Uterus (tissue), 4 donors: Measurements from ENCODE around the gene SEL1L3. TPM values are rescaled to one million over a fixed set of nuclear protein-coding genes. Genes with fewer than 3 reads are reported as not detected.

Source experiments
- DNase-seq, 2 donors: peaks; one replicate each; pipeline ENCODE4 v3.0.0-alpha.2; 2019 to 2020
- H3K27ac ChIP-seq, 2 donors: fragments of 200-600 bp; sonication (generic); 1 replicate in 1 of 2; 2 replicates in 1 of 2; pipeline ENCODE4 v1.5.1; 2016 to 2018
- H3K27me3 ChIP-seq, 2 donors: fragments of 200-600 bp; sonication (generic); one replicate each; pipeline ENCODE4 v1.5.1; 2018 to 2019; ENCODE audit warnings: control low read depth in 1 of 2
- H3K36me3 ChIP-seq, 2 donors: fragments of 200-600 bp; sonication (generic); one replicate each; pipeline ENCODE4 v1.5.1; 2019; ENCODE audit warnings: control low read depth in 1 of 2
- H3K4me1 ChIP-seq, 2 donors: fragments of 200-600 bp; sonication (generic); one replicate each; pipeline ENCODE4 v1.5.1; 2018 to 2019; ENCODE audit warnings: control low read depth in 1 of 2
- H3K4me3 ChIP-seq, 2 donors: fragments of 200-600 bp; sonication (generic); 1 replicate in 1 of 2; 2 replicates in 1 of 2; pipeline ENCODE4 v1.5.1; 2018 to 2019; ENCODE audit warnings: mild to moderate bottlenecking in 1 of 2
- H3K9me3 ChIP-seq, 2 donors: fragments of 200-600 bp; sonication (generic); one replicate each; pipeline ENCODE4 v1.5.1; 2019; ENCODE audit warnings: control low read depth in 1 of 2
- CTCF ChIP-seq, 4 experiments: fragments of 200-600 bp in 2 of 4; fragments of 450-650 bp in 2 of 4; sonication (generic) in 2 of 4; IDR thresholded peaks; one replicate each; pipeline ENCODE4 v1.5.1; 2016 to 2019; ENCODE audit warnings: antibody characterized with exemption in 4 of 4, mild to moderate bottlenecking in 2 of 4, moderate library complexity in 1 of 4
- POLR2A ChIP-seq, 2 donors: fragments of 450-650 bp; IDR thresholded peaks; one replicate each; pipeline ENCODE4 v1.6.1; 2016; ENCODE audit warnings: antibody characterized with exemption in 2 of 2, mild to moderate bottlenecking in 1 of 2, moderate library complexity in 1 of 2
- intact Hi-C: fragments of 100-400 bp; cut with DNase I; formaldehyde crosslinking; loops from one replicate; pipeline ENCODE4 v1.15.1; 2023; ENCODE audit warnings: low total_unique reads
- total RNA-seq, 4 donors: library from RNA; depleted of rRNA in 3 of 4; stranded (reverse); fragments of >200 nt in 3 of 4; gene quantifications; one replicate each; pipeline versions ENCODE4 v1.1.0 to v1.2.4, GENCODE V29; 2014 to 2023
- donor health status: DM: yes; HTN: yes; CAD: no.

SEL1L3 gene
- total RNA-seq, 4 donors from 2014 or later = 4.1 to 46.1 (median 21.2) TPM

- H3K4me1 ChIP-seq = no peaks in the 10 kb centered on the region
- no peaks in the 10 kb centered on the region for H3K27me3 ChIP-seq
- no peaks in the 10 kb centered on the region for H3K9me3 ChIP-seq
- DNase-seq = no peak
- no peak overlapping the region for H3K27ac ChIP-seq
- intact Hi-C loops = no loop called here
- H3K36me3 ChIP-seq = no peaks in the 10 kb centered on the region
- TF ChIP-seq POLR2A (IDR thresholded peaks at IDR 0.05) = no peak
- no peak for TF ChIP-seq CTCF (IDR thresholded peaks at IDR 0.05)
- H3K4me3 ChIP-seq = no peak overlapping the region
Measured at GRCh38 chr4:25892796-25893195, 30.0 kb upstream of the SEL1L3 start.

- TF ChIP-seq CTCF (IDR thresholded peaks at IDR 0.05) = no peak
- TF ChIP-seq POLR2A (IDR thresholded peaks at IDR 0.05) = no peak
- no peaks in the 10 kb centered on the region for H3K4me1 ChIP-seq
- DNase-seq = no peak
- H3K36me3 ChIP-seq = no peaks in the 10 kb centered on the region
- no peak overlapping the region for H3K27ac ChIP-seq
- intact Hi-C loops = no loop called here
- H3K27me3 ChIP-seq = no peaks in the 10 kb centered on the region
- no peak overlapping the region for H3K4me3 ChIP-seq
- no peaks in the 10 kb centered on the region for H3K9me3 ChIP-seq
Measured at GRCh38 chr4:25890571-25891485, 28.0 kb upstream of the SEL1L3 start.

- TF ChIP-seq POLR2A (IDR thresholded peaks at IDR 0.05) (no peak), CTCF (IDR thresholded peaks at IDR 0.05) (no peak)
- DNase-seq = no peak
- Histone ChIP-seq H3K27me3 (no peaks in the 10 kb centered on the region), H3K4me1 (no peaks in the 10 kb centered on the region), H3K27ac (no peak overlapping the region), H3K4me3 (no peak overlapping the region), H3K9me3 (no peaks in the 10 kb centered on the region), H3K36me3 (no peaks in the 10 kb centered on the region)
- intact Hi-C loops = no loop called here
Measured at GRCh38 chr4:25889589-25890503, 27.1 kb upstream of the SEL1L3 start.

DNA sequence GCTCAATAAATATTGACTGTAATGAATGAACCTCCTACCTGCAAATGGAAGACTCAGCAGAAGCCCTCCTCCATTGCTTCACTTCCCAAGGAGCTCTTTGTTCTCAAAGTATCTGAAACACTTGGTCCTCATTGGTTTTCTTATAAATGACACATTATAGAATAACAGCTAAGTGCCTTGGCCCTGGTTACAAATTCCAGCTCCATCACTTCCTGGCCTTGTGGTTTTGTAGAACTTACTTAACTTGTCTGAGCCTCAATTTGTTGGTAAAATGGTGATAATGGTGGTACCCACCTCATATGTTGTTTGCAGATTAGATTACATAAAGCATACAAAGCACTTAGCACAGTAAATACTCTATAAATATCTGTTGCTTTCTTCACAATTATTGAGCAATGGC lies 26.0 kb upstream of the SEL1L3 start:
- intact Hi-C loops = no loop called here
- Histone ChIP-seq H3K27ac (no peak overlapping the region), H3K27me3 (no peaks in the 10 kb centered on the region), H3K9me3 (no peaks in the 10 kb centered on the region), H3K4me3 (no peak overlapping the region), H3K36me3 (no peaks in the 10 kb centered on the region), H3K4me1 (no peaks in the 10 kb centered on the region)
- DNase-seq = no peak
- TF ChIP-seq POLR2A (IDR thresholded peaks at IDR 0.05) (no peak), CTCF (IDR thresholded peaks at IDR 0.05) (no peak)
